ENCODE results near the gene PPP1R9A.

DNA sequence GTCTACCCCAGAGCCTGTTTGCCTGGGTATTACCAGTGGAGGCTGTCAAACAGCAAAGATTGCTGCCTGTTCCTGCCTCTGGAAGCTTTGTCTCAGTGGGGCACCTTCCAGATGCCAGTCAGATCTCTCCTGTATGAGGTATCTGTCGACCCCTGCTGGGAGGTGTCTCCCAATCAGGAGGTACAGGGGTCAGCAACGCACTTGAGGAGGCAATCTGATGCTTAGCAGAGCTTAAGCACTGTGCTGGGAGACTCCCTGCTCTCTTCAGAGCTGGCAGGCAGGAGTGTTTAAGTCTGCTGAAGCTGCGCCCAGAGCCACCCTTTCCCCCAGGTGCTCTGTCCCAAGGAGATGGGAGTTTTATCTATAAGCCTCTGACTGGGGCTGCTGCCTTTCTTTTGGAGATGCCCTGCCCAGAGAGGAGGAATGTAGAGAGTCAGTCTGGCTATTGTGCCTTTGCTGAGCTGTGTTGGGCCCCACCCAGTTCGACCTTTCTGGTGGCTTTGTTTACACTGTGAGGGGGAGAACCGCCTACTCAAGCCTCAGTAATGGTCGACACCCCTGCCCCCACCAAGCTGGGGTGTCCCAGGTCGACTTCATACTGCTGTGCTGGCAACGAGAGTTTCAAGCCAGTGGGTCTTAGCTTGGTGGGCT is 62.2 kb downstream of the PPP1R9A start:
- TF ChIP-seq POLR2AphosphoS5 (IDR thresholded peaks at IDR 0.05; ENCODE audit: insufficient read depth in 1 of 2, low read depth in 1 of 2) (no peak), POLR2A (IDR thresholded peaks at IDR 0.05) (no peak)
- TF ChIP-seq, protein P1, sequence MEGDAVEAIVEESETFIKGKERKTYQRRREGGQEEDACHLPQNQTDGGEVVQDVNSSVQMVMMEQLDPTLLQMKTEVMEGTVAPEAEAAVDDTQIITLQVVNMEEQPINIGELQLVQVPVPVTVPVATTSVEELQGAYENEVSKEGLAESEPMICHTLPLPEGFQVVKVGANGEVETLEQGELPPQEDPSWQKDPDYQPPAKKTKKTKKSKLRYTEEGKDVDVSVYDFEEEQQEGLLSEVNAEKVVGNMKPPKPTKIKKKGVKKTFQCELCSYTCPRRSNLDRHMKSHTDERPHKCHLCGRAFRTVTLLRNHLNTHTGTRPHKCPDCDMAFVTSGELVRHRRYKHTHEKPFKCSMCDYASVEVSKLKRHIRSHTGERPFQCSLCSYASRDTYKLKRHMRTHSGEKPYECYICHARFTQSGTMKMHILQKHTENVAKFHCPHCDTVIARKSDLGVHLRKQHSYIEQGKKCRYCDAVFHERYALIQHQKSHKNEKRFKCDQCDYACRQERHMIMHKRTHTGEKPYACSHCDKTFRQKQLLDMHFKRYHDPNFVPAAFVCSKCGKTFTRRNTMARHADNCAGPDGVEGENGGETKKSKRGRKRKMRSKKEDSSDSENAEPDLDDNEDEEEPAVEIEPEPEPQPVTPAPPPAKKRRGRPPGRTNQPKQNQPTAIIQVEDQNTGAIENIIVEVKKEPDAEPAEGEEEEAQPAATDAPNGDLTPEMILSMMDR (IDR thresholded peaks at IDR 0.05) = no peak
